Activated CD4-positive, alpha-beta memory T cell treated with anti-CD3 and anti-CD28 coated beads, Interleukin-2, amount 10 ng/mL, durations not matched to agents 7 days and 5 days (primary cell): ENCODE measurements around the gene ESPNL. TPM values are rescaled to one million over a fixed set of nuclear protein-coding genes. Genes with fewer than 3 reads are reported as not detected.

Source experiments
- CTCF ChIA-PET: fragments of 350-600 bp; sonication (Branson Sonifier 250); formaldehyde crosslinking; loops from one replicate; lab custom pipeline; 2021; ENCODE audit warnings: antibody characterized with exemption, inconsistent platforms; lab: Charles Lee
- POLR2A ChIA-PET: fragments of 350-600 bp; sonication (Branson Sonifier 250); formaldehyde crosslinking; loops from one replicate; lab custom pipeline; 2021; ENCODE audit warnings: antibody characterized with exemption; lab: Charles Lee
- DNase-seq: peaks from one replicate; pipeline ENCODE4 v3.0.0-alpha.2; 2020
- H3K27ac Mint-ChIP-seq: one replicate; pipeline ENCODE4 v1.8.0; 2021; ENCODE audit warnings: mild to moderate bottlenecking, mixed read lengths
- H3K27me3 Mint-ChIP-seq: one replicate; pipeline ENCODE4 v1.8.0; 2021; ENCODE audit warnings: mixed read lengths
- H3K36me3 Mint-ChIP-seq: one replicate; pipeline ENCODE4 v1.8.0; 2021; ENCODE audit warnings: low read depth, mixed read lengths
- H3K4me1 Mint-ChIP-seq: one replicate; pipeline ENCODE4 v1.8.0; 2021; ENCODE audit warnings: mixed read lengths
- H3K4me3 Mint-ChIP-seq: one replicate; pipeline ENCODE4 v1.8.0; 2021; ENCODE audit warnings: mild to moderate bottlenecking, mixed read lengths
- H3K9me3 Mint-ChIP-seq: one replicate; pipeline ENCODE4 v1.8.0; 2021; ENCODE audit warnings: mixed read lengths
- total RNA-seq, 2 experiments: library from RNA; stranded (reverse); gene quantifications; one replicate each; pipeline ENCODE4 v1.2.3, GENCODE V29; 2021

ESPNL gene
- total RNA-seq, 2 experiments from 2014 or later, result 0.05 to 0.18 TPM

DNA sequence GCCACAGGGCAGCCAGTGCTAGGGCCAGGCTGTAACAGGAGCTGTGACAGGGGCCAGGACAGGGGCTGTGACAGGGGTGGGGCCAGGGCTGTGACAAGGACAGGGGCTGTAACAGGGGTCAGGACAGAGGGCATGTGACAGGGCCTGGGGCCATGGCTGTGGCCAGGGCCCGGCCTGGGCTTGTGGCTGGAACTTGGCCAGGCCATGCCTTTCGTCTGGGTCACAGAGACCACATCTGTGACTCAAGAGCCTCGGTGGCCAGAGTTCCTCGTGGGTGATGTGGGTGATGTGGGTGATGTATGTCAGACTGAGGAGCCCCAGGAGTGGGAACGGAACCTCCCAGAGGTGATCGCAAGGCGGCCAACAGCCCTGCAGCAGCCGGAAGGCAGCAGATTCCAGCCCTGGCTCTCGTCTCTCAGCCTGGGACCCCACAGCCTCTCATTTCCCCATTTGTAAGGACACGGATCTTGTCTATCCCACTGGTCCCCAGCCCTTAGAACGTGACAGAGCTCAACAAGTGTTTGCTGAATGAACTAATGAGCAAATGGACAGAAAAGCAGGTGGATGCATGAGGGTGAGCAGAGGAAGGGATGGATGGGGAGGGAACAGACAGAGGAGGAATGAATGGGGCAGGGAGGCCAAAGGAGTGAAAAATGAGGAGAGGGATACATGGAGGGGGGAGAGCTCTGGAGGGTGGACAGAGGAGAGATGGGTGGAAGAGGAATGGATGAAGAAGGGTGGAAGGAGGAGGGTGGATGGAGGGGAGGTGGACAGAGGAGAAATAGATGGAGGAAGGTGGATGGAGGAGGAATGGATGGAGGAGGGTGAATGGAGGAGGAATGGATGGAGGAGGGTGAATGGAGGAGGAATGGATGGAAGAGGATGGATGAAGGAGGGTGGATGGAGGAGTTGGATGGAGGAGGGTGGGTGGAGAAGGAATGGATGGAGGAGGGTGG lies 17.3 kb downstream of the ESPNL start:
- H3K27me3 Mint-ChIP-seq, result peaks cover 11% of the 10 kb centered on the region
- H3K27ac Mint-ChIP-seq, result no peak overlapping the region
- no peak for DNase-seq
- POLR2A ChIA-PET, result no interaction called here
- no peak overlapping the region for H3K4me3 Mint-ChIP-seq
- H3K4me1 Mint-ChIP-seq, result no peaks in the 10 kb centered on the region
- H3K9me3 Mint-ChIP-seq, result peaks cover 4% of the 10 kb centered on the region
- CTCF ChIA-PET, result no interaction called here
- no peaks in the 10 kb centered on the region for H3K36me3 Mint-ChIP-seq

DNA sequence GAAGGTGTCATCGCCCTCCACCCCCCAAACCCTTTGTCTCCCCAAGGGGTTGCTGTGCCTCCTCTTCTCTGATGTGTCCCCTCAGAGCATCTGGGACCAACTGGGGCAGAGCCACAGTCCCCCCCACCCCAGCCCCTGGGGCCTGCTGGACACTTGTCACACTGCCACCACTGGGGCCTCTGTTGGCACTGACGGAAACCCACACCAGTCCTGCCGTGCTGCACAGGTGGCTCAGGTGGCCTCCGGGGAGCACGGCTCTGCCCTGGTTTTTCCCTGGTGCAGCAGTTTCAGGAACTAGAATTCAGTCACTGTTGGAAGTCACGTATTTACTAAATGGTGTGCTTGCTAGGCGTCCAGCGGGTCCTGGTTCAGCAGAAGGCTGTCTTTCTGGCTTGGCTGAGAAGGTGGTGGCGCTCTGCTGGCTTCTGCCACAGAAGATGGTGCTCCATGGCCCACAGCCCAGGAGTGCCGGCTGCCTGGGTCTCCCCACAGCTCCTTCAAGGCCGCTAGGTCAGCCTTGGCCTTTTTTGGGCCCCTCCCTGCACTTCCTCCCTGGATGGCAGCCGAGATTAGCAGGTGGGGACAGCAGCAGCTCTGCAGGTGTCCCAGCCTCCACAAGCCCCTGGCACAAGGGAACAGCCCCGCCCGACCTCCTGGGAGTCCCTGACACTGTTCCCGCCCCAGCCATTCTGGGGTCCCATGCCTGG lies 19.8 kb downstream of the ESPNL start:
- H3K36me3 Mint-ChIP-seq, result no peaks in the 10 kb centered on the region
- H3K27me3 Mint-ChIP-seq, result peaks cover 6% of the 10 kb centered on the region
- H3K27ac Mint-ChIP-seq, result no peak overlapping the region
- ChIA-PET POLR2A (no interaction called here), CTCF (no interaction called here)
- no peak for DNase-seq
- no peak overlapping the region for H3K4me3 Mint-ChIP-seq
- no peaks in the 10 kb centered on the region for H3K9me3 Mint-ChIP-seq
- H3K4me1 Mint-ChIP-seq, result no peaks in the 10 kb centered on the region

DNA sequence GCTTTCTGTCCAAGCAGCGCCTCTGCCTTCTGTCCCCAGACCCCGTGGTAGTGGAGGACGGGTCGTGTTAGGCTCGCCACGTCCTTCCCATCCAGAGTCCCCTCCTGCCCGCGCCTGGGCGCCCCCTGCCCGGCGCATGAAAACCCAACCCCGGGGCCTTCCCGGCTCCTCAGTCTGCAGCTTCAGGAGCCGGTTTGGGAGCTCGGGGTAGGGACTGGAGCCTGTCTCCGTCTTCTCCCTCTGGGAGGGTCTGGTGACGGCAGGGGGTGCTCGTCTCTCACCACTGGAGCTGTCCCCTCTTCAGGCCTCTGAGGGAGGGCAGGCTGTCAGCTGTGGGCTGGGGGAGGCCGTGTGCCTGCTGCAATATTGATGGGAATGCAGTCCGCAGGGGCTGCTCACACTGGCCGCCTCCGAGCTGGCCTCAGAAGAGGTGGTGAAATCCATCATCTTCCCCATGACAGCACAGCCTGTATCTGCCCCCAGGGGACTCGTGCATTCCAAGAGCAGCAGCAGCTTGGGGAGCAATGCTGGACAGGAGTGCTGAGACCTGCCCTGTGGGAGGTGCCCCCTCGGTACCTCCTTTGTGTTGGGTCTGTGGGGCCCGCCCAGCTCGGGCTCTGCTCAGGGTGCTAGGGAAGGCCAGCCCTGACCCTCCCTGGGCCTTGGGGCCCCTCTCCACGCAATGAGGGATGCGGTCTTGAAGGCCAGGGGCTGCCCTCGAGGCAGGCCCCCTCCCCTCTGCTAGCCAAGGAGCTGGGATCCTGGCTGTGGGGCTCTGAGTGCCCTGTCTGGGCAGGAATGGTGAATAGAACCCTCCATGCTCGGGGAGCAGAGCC lies 20.5 kb downstream of the ESPNL start:
- no peaks in the 10 kb centered on the region for H3K4me1 Mint-ChIP-seq
- H3K27me3 Mint-ChIP-seq, result peaks cover 6% of the 10 kb centered on the region
- H3K36me3 Mint-ChIP-seq, result no peaks in the 10 kb centered on the region
- ChIA-PET CTCF (interaction anchor here (0.5 kb wide), 1 partner anchor 355 kb away, joined by 4 read pairs; no protein-coding TSS in a partner anchor), POLR2A (no interaction called here)
- H3K9me3 Mint-ChIP-seq, result no peaks in the 10 kb centered on the region
- no peak overlapping the region for H3K27ac Mint-ChIP-seq
- no peak for DNase-seq
- no peak overlapping the region for H3K4me3 Mint-ChIP-seq

DNA sequence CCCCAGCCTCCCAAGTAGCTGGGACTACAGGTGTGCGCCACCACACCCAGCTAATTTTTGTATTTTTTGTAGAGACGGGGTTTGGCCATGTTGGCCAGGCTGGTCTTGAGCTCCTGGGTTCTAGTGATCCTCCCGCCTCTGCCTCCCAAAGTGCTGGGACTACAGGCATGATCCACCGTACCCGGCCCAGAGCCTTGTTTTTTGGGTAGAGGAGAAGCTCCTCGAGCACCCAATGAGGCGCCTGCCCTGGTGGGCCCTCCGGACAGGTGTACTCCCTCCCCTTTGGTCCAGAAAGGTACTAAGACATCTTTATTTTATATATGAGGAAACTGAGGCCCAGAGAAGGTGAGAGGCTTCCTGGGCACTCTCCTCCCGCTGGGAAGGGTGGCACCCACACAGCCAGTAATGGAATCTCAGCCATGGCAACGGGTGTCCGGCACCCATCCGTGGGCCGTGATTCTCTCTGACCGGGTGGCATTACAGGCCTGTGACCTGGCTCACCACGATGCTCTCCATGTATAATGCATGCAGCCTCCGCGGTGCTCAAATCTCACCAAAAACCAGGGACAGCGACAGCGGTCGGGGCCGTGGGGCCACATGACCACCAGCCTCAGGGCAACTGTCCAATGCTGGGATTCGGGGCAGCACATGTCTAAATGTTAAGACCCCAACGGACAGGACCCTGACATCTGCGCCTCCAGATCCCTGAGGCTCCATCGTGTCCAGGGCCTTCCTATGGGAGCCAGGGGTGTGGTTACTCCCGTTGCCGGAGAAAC lies 21.6 kb downstream of the ESPNL start:
- no peak overlapping the region for H3K4me3 Mint-ChIP-seq
- no peaks in the 10 kb centered on the region for H3K9me3 Mint-ChIP-seq
- H3K27me3 Mint-ChIP-seq, result peaks cover 6% of the 10 kb centered on the region
- no peaks in the 10 kb centered on the region for H3K36me3 Mint-ChIP-seq
- no peak overlapping the region for H3K27ac Mint-ChIP-seq
- no peak for DNase-seq
- H3K4me1 Mint-ChIP-seq, result no peaks in the 10 kb centered on the region
- ChIA-PET POLR2A (no interaction called here), CTCF (no interaction called here)

DNA sequence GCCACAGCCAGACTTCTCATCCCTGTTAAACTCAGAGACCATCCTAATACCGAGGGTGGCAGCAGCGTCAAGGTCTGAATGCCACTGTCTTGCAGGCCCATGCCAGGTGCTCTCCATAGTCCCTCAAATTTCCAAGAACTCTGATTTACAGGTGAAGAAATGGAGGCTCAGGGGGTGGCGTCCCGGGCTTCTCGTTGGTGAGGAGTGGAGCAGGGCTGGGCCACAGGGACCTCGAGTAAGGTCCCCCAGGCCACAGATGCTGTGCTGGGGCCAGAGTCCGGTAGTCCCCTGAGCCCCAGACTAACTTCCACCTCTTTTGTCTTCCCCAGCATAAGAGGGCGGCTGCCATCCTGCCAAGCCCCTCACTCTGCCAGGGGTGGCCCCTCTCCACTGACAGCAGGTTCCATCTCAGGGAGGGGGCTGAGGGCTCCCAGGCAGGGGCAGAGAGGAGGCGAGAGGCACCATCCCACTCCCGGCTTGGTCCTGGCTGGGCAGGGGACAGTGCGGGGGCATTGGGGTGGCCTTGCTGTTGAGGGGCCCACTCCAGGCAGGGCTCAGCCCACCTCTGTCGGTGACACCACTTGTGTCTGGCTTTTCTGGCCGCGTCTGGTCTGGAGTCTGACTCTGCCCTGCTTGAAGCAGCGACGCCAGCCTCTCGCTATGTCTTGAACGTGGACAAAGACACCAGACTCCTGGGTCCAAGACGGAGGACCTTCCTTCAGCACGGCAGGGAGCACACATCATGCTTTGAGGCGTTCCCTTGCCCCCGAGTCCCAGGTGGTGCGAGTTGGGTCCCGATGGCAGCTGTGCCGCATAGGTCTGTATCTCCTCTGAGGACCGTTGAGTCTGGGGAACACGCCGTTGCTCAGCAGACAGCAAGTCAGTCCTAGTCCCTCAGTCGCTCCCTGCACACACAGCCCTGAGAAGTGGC lies 22.4 kb downstream of the ESPNL start:
- H3K27ac Mint-ChIP-seq, result no peak overlapping the region
- no peak overlapping the region for H3K4me3 Mint-ChIP-seq
- ChIA-PET CTCF (no interaction called here), POLR2A (no interaction called here)
- peaks cover 3% of the 10 kb centered on the region for H3K27me3 Mint-ChIP-seq
- H3K36me3 Mint-ChIP-seq, result no peaks in the 10 kb centered on the region
- H3K9me3 Mint-ChIP-seq, result no peaks in the 10 kb centered on the region
- H3K4me1 Mint-ChIP-seq, result no peaks in the 10 kb centered on the region
- DNase-seq, result no peak

DNA sequence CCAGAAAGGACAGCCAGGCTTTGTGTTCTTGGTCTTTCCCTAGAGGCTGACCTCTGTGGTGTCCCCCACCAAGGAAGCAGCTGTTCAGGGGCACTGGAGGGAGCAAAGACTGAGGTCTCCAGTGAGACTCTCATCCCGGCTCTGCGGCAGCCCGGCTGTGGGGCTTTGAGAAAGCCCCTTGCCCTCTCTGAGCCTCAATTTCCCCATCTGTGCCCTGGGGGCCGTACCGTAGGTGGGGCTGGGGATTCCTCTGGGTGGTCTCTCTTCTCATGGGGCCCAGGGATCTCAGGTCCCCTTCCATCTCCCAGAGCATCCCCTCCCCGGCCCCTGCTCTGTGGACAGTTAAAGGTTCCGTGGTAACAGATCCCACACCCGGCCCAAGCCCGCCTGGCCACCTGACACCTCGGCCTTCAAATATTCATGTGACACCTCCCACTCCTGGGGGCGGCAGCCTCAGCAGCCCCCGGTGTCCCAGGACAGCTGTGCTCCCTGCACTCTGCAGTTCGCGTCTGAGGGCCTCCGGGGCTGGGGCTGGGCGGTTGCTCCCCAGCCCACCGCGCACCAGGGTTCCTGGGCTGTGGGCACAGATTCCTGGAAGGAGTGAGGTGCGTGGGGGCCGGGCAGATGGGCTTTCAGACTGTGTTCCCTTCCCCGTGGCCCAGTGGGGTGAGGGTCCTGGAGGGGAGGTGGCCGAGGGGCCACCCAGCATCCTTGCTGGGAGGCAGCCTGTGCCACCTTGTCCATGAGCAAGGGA lies 23.3 kb downstream of the ESPNL start:
- Mint-ChIP-seq H3K27ac (no peak overlapping the region), H3K4me1 (no peaks in the 10 kb centered on the region), H3K9me3 (no peaks in the 10 kb centered on the region), H3K27me3 (peaks cover 2% of the 10 kb centered on the region), H3K36me3 (no peaks in the 10 kb centered on the region), H3K4me3 (no peak overlapping the region)
- DNase-seq, result no peak
- ChIA-PET CTCF (no interaction called here), POLR2A (no interaction called here)

DNA sequence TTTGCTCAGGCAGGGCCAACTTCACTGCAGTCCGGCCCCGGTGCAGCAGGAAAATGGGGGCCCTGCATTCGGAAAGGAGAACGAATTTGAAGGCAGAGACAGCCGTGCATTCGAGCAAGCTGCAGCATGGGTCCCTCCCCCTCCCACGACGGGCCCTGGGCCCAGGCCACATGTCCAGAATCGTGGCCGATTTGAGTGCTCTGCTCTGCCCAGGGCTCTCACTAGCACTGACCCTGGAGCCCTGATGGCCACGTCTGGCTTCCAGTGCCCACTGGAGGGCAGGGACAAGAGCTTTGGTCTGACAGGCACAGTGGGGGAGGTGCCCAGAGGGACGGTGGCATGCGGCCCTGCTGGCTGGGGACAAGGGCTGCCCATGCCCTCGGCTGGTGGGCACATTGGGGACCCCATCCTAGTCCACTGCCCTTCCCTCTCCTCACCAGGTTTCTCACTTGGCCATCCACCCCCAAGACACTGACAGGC lies 23.9 kb downstream of the ESPNL start:
- DNase-seq, result no peak
- no peak overlapping the region for H3K4me3 Mint-ChIP-seq
- no peaks in the 10 kb centered on the region for H3K4me1 Mint-ChIP-seq
- H3K36me3 Mint-ChIP-seq, result no peaks in the 10 kb centered on the region
- no peak overlapping the region for H3K27ac Mint-ChIP-seq
- ChIA-PET POLR2A (no interaction called here), CTCF (no interaction called here)
- H3K9me3 Mint-ChIP-seq, result no peaks in the 10 kb centered on the region
- H3K27me3 Mint-ChIP-seq, result peaks cover 2% of the 10 kb centered on the region

DNA sequence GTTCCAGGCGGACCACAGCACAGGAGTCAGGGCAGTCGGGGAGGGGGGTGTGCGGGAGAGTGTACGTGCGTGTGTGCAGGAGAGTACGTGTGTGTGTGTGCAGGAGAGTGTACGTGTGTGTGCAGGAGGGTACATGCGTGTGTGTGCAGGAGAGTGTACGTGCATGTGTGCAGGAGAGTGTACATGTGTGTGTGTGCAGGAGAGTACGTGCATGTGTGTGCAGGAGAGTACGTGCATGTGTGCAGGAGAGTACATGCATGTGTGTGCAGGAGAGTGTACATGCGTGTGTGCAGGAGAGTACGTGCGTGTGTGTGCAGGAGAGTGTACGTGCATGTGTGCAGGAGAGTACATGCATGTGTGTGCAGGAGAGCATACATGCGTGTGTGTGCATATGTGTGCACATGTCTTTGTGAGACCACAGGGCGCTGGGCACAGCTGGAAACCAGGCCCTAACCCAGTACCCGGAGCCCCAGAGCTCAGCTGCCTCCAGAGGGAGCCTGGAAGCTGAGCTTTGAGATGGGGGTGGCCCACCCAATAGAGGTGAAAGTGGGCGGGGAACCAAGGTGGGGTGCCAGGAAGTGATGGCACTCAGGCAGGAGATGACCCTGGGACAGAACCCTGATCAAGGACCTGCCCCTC lies 24.5 kb downstream of the ESPNL start:
- Mint-ChIP-seq H3K27me3 (peaks cover 2% of the 10 kb centered on the region), H3K4me1 (no peaks in the 10 kb centered on the region), H3K4me3 (no peak overlapping the region), H3K27ac (no peak overlapping the region), H3K9me3 (no peaks in the 10 kb centered on the region), H3K36me3 (no peaks in the 10 kb centered on the region)
- ChIA-PET POLR2A (no interaction called here), CTCF (no interaction called here)
- DNase-seq, result no peak

DNA sequence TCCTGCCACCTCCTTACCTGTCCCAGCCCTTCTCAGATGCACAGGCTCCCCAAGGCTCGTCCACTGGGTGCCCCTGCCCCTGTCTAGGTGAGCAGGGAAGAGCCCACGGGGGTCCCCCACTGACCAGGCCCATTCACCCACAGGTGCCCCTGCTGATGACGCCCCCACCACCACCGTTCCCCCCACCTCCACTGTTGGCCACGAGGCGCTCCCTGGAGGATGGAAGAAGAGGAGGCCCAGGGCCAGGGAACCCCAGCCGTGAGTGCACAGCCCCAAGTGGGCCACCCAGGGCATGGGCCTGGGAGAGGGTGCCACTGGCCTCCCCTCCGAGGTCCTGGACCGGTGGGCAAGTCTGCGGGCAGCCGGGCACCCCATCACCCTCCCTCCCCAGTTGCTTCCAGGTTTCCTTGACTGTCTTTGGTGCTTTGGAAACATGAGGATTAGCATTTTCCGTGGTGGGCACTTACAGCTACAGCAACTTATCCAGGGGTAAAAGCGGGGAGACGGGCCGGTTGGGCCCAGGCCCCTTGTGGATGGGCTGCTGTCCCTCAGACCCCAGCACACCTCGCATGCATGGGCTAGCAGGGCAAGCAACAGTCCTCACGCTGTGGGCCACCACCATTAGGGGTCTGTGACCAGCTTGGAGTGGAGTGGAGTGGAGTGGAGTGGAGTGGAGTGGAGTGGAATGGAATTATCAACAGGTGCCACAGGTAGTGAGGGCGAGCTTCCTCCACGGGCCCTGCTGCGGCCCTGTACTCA lies 25.2 kb downstream of the ESPNL start:
- DNase-seq, result no peak
- ChIA-PET POLR2A (no interaction called here), CTCF (no interaction called here)
- no peak overlapping the region for H3K4me3 Mint-ChIP-seq
- no peak overlapping the region for H3K27ac Mint-ChIP-seq
- no peaks in the 10 kb centered on the region for H3K27me3 Mint-ChIP-seq
- H3K9me3 Mint-ChIP-seq, result no peaks in the 10 kb centered on the region
- no peaks in the 10 kb centered on the region for H3K36me3 Mint-ChIP-seq
- no peaks in the 10 kb centered on the region for H3K4me1 Mint-ChIP-seq

DNA sequence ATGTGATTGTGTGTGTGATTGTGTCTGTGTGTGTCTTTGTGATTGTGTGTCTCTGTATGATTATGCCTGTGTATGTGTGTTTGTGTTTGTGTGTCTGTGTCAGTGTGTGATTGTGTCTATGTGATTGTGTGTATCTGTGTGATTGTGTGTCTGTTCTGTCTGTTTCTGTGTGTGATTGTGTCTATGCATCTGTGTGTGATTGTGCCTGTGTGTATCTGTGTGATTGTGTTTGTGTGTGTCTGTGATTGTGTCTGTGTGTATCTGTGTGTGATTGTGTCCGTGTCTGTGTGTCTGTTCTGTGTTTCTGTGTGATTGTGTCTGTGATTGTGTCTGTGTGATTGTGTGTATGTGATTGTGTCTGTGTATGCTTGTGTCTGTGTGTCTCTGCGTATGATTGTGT lies 26.2 kb downstream of the ESPNL start:
- Mint-ChIP-seq H3K27ac (no peak overlapping the region), H3K4me3 (no peak overlapping the region), H3K4me1 (no peaks in the 10 kb centered on the region), H3K9me3 (no peaks in the 10 kb centered on the region), H3K36me3 (no peaks in the 10 kb centered on the region), H3K27me3 (no peaks in the 10 kb centered on the region)
- ChIA-PET CTCF (no interaction called here), POLR2A (no interaction called here)
- DNase-seq, result no peak
